ENCODE measurements around the gene CAMSAP1.

CAMSAP1 gene, protein sequence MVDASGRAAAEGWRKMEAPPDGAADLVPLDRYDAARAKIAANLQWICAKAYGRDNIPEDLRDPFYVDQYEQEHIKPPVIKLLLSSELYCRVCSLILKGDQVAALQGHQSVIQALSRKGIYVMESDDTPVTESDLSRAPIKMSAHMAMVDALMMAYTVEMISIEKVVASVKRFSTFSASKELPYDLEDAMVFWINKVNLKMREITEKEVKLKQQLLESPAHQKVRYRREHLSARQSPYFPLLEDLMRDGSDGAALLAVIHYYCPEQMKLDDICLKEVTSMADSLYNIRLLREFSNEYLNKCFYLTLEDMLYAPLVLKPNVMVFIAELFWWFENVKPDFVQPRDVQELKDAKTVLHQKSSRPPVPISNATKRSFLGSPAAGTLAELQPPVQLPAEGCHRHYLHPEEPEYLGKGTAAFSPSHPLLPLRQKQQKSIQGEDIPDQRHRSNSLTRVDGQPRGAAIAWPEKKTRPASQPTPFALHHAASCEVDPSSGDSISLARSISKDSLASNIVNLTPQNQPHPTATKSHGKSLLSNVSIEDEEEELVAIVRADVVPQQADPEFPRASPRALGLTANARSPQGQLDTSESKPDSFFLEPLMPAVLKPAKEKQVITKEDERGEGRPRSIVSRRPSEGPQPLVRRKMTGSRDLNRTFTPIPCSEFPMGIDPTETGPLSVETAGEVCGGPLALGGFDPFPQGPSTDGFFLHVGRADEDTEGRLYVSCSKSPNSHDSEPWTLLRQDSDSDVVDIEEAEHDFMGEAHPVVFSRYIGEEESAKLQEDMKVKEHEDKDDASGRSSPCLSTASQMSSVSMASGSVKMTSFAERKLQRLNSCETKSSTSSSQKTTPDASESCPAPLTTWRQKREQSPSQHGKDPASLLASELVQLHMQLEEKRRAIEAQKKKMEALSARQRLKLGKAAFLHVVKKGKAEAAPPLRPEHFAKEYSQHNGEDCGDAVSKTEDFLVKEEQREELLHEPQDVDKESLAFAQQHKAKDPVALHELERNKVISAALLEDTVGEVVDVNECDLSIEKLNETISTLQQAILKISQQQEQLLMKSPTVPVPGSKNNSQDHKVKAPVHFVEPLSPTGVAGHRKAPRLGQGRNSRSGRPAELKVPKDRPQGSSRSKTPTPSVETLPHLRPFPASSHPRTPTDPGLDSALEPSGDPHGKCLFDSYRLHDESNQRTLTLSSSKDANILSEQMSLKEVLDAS (N-terminal part only)

DNA sequence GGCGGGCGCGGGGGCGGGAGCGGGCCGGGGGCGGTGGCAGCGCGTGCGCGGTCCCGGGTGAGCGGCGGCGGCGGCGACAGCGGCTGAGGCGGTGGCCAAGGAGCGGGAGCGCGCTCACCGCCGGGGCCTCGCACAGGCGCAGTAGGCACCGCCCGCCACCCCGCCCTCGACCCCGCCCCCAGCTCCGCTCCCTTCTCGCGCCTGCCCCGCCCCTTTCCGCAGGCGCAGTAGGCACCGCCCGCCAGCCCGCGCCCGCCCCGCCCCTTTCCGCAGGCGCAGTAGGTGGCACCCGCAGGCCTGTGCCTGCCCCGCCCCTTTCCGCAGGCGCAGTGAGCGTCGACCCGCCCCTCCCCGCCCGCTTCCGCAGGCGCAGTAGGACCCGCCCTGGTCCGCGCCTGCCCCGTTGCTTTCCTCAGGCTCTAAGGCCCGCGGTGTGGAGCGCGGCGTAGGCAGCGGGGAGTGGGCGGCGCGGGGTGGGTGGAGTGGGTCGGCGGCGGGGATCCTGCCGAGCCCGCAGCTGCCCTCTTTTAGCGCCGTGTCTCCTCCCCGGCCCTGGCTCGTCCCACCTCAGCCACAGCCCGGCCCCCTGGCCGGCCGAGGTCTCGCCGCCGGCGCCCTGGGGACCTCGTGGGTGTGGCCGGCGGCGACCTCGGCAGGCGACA is at the start of gene CAMSAP1:
TSS of gene CAMSAP1 (minus strand) at position 116 of the 662 bp plus-strand sequence. CDS start 387 bp downstream, outside the sequence.
- DNase-seq (peak; percentile 90), ATAC-seq (ENCODE audit: insufficient read depth, low read depth) (peak; percentile 94)
- Histone ChIP-seq H4K20me1 (ENCODE audit: insufficient read depth, low read length) (peaks cover 40% of the 10 kb centered on the region; the same call in 1 of the 2 replicates), H3K79me2 (ENCODE audit: insufficient read depth, low read length) (peaks cover 73% of the 10 kb centered on the region), H3K4me2 (ENCODE audit: insufficient read depth, low read length) (peak within 1 kb of the TSS; percentile 91), H3K27me3 (ENCODE audit: insufficient read depth, low read length, poor library complexity) (no peaks in the 10 kb centered on the region), H3K27ac (ENCODE audit: low read length) (peak within 1 kb of the TSS; percentile 59), H3K36me3 (ENCODE audit: insufficient read depth, low read length) (peaks cover 30% of the 10 kb centered on the region), H3K9ac (ENCODE audit: low read depth, low read length) (peak within 1 kb of the TSS; percentile 72), H3K4me1 (ENCODE audit: insufficient read depth, low read length) (peaks cover 46% of the 10 kb centered on the region), H3K4me3 (ENCODE audit: low read depth in 1 of 2, low read length in 2 of 2) (peak within 1 kb of the TSS; percentile 70 to 81; a peak in 3 of 4 replicates), H3K9me3 (ENCODE audit: insufficient read depth, low read length, severe bottlenecking) (no peaks in the 10 kb centered on the region), H2AFZ (ENCODE audit: low read depth, low read length) (peak within 1 kb of the TSS; percentile 59)
- no peak for TF ChIP-seq EZH2 (IDR thresholded peaks at IDR 0.05; ENCODE audit: borderline replicate concordance, low read depth, low read length, severe bottlenecking)

DNA sequence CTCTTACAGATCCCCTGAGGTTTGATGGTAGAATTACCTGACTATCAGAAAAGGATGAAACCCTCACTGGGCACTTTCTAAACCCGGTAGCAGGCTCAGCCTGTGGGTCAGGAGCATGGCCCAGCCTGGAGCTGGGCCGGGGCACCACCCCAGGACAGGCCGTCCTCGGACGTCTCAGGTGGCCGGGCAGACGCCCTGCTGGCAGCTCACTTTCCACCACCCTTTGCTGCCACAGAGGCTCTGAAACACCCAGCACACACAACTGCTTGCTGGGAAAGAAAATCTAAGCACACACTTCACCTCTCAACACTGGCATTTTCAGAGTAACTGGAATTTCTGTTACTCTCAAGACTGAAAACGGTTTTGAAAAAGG is 49.4 kb upstream of the CAMSAP1 start:
- Histone ChIP-seq H3K27me3 (ENCODE audit: insufficient read depth, low read length, poor library complexity) (no peaks in the 10 kb centered on the region), H3K4me2 (ENCODE audit: insufficient read depth, low read length) (no peak overlapping the region), H3K4me3 (ENCODE audit: low read depth in 1 of 2, low read length in 2 of 2) (no peak overlapping the region), H3K36me3 (ENCODE audit: insufficient read depth, low read length) (peaks cover 24% of the 10 kb centered on the region), H3K4me1 (ENCODE audit: insufficient read depth, low read length) (peaks cover 25% of the 10 kb centered on the region), H3K9ac (ENCODE audit: low read depth, low read length) (no peak overlapping the region), H4K20me1 (ENCODE audit: insufficient read depth, low read length) (peaks cover 36% of the 10 kb centered on the region), H2AFZ (ENCODE audit: low read depth, low read length) (no peak overlapping the region), H3K9me3 (ENCODE audit: insufficient read depth, low read length, severe bottlenecking) (no peaks in the 10 kb centered on the region), H3K79me2 (ENCODE audit: insufficient read depth, low read length) (peaks cover 51% of the 10 kb centered on the region), H3K27ac (ENCODE audit: low read length) (no peak overlapping the region)
- no peak for TF ChIP-seq EZH2 (IDR thresholded peaks at IDR 0.05; ENCODE audit: borderline replicate concordance, low read depth, low read length, severe bottlenecking)
- TF ChIP-seq, protein P1, sequence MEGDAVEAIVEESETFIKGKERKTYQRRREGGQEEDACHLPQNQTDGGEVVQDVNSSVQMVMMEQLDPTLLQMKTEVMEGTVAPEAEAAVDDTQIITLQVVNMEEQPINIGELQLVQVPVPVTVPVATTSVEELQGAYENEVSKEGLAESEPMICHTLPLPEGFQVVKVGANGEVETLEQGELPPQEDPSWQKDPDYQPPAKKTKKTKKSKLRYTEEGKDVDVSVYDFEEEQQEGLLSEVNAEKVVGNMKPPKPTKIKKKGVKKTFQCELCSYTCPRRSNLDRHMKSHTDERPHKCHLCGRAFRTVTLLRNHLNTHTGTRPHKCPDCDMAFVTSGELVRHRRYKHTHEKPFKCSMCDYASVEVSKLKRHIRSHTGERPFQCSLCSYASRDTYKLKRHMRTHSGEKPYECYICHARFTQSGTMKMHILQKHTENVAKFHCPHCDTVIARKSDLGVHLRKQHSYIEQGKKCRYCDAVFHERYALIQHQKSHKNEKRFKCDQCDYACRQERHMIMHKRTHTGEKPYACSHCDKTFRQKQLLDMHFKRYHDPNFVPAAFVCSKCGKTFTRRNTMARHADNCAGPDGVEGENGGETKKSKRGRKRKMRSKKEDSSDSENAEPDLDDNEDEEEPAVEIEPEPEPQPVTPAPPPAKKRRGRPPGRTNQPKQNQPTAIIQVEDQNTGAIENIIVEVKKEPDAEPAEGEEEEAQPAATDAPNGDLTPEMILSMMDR (IDR thresholded peaks at IDR 0.05; ENCODE audit: borderline replicate concordance, extremely low read depth, low read length, poor library complexity, severe bottlenecking) = no peak
- ATAC-seq (ENCODE audit: insufficient read depth, low read depth) = no peak
- DNase-seq = no peak

DNA sequence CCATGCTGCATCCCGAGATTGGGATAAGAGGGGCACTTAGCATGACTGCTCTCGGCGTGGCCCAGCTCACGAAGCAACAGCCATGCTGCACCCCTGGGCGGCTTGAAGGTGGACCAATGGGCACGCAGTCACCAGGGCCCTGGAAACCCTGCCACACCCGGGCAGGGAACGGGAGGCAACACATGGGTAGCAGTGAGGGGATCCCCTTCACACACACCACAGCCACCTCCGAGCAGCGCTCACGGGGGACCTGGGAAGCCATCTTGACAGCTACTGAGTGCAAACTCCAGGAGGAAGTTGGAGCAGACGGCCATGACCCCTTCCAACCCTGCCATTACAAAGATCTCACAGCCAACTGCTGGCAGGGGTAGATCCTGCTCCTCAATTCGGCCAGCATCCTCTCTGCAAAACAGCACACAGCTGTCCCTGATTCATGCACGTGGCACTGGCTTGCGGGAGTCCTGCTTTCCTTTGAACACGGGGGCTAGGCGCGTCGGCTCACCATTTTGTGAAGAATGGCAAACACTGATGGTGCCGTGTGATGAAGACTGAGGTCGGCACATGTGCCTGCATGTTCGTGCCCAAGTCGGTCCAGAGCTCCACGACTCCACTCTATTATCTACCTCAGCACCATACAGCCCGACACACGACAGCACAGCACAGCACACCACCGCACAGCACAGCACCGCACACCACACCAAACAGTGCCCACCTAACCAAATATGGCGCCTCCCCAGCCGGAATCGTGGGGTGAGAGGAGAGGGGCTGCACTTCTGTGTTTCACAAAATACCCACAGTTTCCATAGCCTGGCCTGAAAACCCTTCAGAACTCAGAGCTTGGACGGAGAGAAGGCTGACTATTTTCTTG is 48.8 kb upstream of the CAMSAP1 start:
- H3K27ac ChIP-seq (ENCODE audit: low read length) = no peak overlapping the region
- H4K20me1 ChIP-seq (ENCODE audit: insufficient read depth, low read length) = peaks cover 36% of the 10 kb centered on the region
- peaks cover 51% of the 10 kb centered on the region for H3K79me2 ChIP-seq (ENCODE audit: insufficient read depth, low read length)
- H3K4me2 ChIP-seq (ENCODE audit: insufficient read depth, low read length) = no peak overlapping the region
- H3K9me3 ChIP-seq (ENCODE audit: insufficient read depth, low read length, severe bottlenecking) = no peaks in the 10 kb centered on the region
- DNase-seq (no peak), ATAC-seq (ENCODE audit: insufficient read depth, low read depth) (no peak)
- peaks cover 25% of the 10 kb centered on the region for H3K36me3 ChIP-seq (ENCODE audit: insufficient read depth, low read length)
- H2AFZ ChIP-seq (ENCODE audit: low read depth, low read length) = no peak overlapping the region
- H3K27me3 ChIP-seq (ENCODE audit: insufficient read depth, low read length, poor library complexity) = no peaks in the 10 kb centered on the region
- H3K9ac ChIP-seq (ENCODE audit: low read depth, low read length) = no peak overlapping the region
- TF ChIP-seq, protein P1 (IDR thresholded peaks at IDR 0.05; ENCODE audit: borderline replicate concordance, extremely low read depth, low read length, poor library complexity, severe bottlenecking) = no peak
- no peak for TF ChIP-seq EZH2 (IDR thresholded peaks at IDR 0.05; ENCODE audit: borderline replicate concordance, low read depth, low read length, severe bottlenecking)
- no peak overlapping the region for H3K4me3 ChIP-seq (ENCODE audit: low read depth in 1 of 2, low read length in 2 of 2)
- H3K4me1 ChIP-seq (ENCODE audit: insufficient read depth, low read length) = peaks cover 20% of the 10 kb centered on the region
